ENCODE measurements around the gene AK8. TPM values are rescaled to one million over a fixed set of nuclear protein-coding genes. Genes with fewer than 3 reads are reported as not detected.
A peak's percentile ranks its signal among the peaks of the same experiment; 100 is the strongest.

AK8 gene
- total RNA-seq, 2 experiments from 2014 or later: 0.39 TPM; not detected in 1

DNA sequence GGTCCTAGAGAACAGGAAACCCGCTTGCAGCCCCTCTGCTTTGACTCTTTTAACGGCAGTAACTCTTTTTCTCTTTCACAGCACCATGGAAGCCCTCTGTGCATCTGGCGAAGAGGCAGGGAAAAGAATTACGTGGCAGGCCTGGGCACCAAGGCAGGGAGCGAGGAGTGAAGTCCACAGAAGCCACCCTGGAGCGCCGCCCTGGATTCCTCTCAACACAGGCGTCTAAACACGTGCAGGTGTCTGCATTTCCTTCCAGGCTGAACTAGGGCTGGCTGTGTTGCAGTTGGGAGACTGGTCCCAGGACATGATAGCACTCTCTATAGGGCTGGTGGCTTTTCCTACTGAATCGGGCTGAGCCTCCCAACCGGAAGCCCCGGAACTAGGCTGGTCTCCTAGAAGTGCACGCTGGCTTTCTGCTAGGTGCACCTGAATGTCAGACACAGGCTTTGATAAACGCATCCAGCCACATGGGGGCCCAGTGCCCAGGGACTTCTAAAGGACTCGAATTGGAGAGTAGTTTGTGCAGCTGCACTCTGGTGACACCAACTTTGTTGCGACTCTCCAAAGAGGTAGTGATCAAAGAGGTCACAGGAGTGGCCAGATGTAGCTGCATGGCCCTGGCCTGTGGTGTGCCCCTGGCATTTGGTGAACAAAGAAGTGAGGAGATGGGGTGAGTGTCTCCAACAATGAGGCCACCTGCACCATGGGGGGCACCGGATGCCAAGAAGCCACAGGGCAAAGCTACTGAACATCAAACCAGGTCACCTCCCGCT lies 54.5 kb downstream of the AK8 start:
- peak; percentile 35 for DNase-seq
- POLR2A ChIA-PET: no interaction called here
- peak overlapping the region; percentile 16 for H3K27ac Mint-ChIP-seq
- no peaks in the 10 kb centered on the region for H3K36me3 Mint-ChIP-seq (ENCODE audit: low read depth)
- H3K27me3 Mint-ChIP-seq (ENCODE audit: low read depth): peaks cover 33% of the 10 kb centered on the region
- peaks cover 14% of the 10 kb centered on the region for H3K4me1 Mint-ChIP-seq (ENCODE audit: low read depth)
- CTCF ChIA-PET: interaction anchor here (0.7 to 1.5 kb wide), 4 partner anchors 26 to 1724 kb away, joined by 3 to 7 read pairs (median 5); no protein-coding TSS in a partner anchor
- peak; percentile 64 for ATAC-seq
- H3K9me3 Mint-ChIP-seq (ENCODE audit: insufficient read depth): no peaks in the 10 kb centered on the region
- no peak overlapping the region for H3K4me3 Mint-ChIP-seq

GRCh38 chr9:132820169-132820944 lies 57.7 kb downstream of the AK8 start:
- ATAC-seq (no peak), DNase-seq (no peak)
- Mint-ChIP-seq H3K9me3 (ENCODE audit: insufficient read depth) (no peaks in the 10 kb centered on the region), H3K36me3 (ENCODE audit: low read depth) (no peaks in the 10 kb centered on the region), H3K4me1 (ENCODE audit: low read depth) (peaks cover 13% of the 10 kb centered on the region), H3K27me3 (ENCODE audit: low read depth) (peaks cover 42% of the 10 kb centered on the region), H3K27ac (no peak overlapping the region), H3K4me3 (no peak overlapping the region)
- CTCF ChIA-PET: interaction anchor here (0.6 to 0.7 kb wide), 2 partner anchors 50 to 1774 kb away, joined by 3 read pairs; no protein-coding TSS in a partner anchor
- POLR2A ChIA-PET: no interaction called here

DNA sequence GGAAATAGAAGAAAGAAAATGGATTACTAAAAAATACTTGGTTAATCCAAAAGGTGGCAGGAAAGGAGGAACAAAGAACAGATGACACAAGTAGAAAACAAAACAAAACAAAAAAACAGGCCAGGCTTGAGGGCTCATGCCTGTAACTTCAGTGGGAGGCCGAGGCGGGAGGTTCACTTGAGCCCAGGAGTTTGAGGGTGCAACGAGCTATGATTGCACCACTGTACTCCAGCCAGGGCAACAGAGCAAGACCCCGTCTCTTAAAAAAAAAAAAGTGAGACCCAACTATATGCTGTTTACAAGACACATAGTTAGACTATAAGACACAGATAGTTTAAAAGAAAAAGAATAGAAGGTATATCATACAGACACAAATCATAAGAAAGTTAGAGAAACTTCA lies 59.5 kb downstream of the AK8 start:
- DNase-seq (no peak), ATAC-seq (no peak)
- Mint-ChIP-seq H3K4me3 (no peak overlapping the region), H3K36me3 (ENCODE audit: low read depth) (no peaks in the 10 kb centered on the region), H3K4me1 (ENCODE audit: low read depth) (peaks cover 2% of the 10 kb centered on the region), H3K27ac (no peak overlapping the region), H3K9me3 (ENCODE audit: insufficient read depth) (no peaks in the 10 kb centered on the region), H3K27me3 (ENCODE audit: low read depth) (peaks cover 34% of the 10 kb centered on the region)
- ChIA-PET POLR2A (interaction anchor here (0.6 kb wide), 1 partner anchor 105 kb away, joined by 3 read pairs; no protein-coding TSS in a partner anchor), CTCF (interaction anchor here (0.9 kb wide), 2 partner anchors 30 to 84 kb away, joined by 3 read pairs; no protein-coding TSS in a partner anchor)

DNA sequence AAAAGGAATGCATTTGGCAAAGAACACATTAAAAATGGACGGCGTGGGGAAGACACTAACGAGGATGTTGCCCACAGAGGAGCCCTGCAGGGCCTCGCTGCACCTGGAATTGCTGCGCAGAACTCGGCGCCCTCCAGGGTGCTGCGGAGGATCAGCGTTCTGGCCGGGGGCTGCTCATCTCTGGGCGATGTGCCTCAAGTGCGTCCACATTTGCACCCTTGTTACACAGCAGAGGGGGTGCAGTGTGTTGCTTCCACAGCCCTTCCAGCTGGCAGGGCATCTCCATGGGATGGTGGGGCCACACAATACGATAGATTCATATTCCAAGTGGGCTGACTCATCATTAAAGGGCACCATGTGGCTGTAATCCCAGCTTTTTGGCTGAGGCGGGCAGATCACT lies 63.1 kb downstream of the AK8 start:
- Mint-ChIP-seq H3K27me3 (ENCODE audit: low read depth) (peaks cover 38% of the 10 kb centered on the region), H3K4me3 (no peak overlapping the region), H3K36me3 (ENCODE audit: low read depth) (no peaks in the 10 kb centered on the region), H3K9me3 (ENCODE audit: insufficient read depth) (no peaks in the 10 kb centered on the region), H3K4me1 (ENCODE audit: low read depth) (no peaks in the 10 kb centered on the region), H3K27ac (no peak overlapping the region)
- ChIA-PET POLR2A (no interaction called here), CTCF (no interaction called here)
- ATAC-seq (no peak), DNase-seq (no peak)

DNA sequence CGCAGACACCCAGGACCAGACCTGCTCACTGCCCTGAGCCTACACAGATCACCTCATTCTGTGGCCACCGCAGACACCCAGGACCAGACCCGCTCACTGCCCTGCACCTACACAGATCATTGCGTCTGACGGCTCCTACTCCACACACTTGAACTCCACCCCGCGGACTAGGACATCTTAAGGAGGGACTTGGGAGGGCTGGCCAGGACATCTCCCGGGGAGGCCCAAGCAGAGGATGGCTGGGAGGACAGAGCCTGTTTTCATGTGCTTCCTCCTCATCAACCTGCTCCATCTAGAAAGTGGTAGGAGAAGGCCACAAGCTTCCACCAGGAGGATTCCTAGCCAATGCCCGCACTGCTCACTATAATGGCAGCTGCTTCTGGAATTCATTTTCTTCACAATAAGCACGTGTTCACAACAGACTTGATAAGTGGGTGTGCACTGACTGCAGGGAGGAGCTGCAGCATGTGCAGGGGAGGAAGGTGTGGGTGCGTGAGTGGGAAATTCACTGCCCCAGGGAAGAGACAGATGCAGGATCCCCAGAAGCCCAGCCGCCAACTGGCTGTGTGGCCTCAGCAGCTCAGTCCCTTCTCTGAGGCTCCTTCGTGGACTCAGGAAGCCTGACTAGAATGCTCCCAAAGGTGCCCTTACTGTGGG lies 64.8 kb downstream of the AK8 start:
- peaks cover 3% of the 10 kb centered on the region for H3K4me1 Mint-ChIP-seq (ENCODE audit: low read depth)
- ATAC-seq (no peak), DNase-seq (no peak)
- peaks cover 39% of the 10 kb centered on the region for H3K27me3 Mint-ChIP-seq (ENCODE audit: low read depth)
- ChIA-PET CTCF (interaction anchor here (1.6 kb wide), 1 partner anchor 88 kb away, joined by 5 read pairs; no protein-coding TSS in a partner anchor), POLR2A (no interaction called here)
- H3K36me3 Mint-ChIP-seq (ENCODE audit: low read depth): no peaks in the 10 kb centered on the region
- H3K27ac Mint-ChIP-seq: no peak overlapping the region
- no peaks in the 10 kb centered on the region for H3K9me3 Mint-ChIP-seq (ENCODE audit: insufficient read depth)
- no peak overlapping the region for H3K4me3 Mint-ChIP-seq

GRCh38 chr9:132811985-132812384 lies 66.1 kb downstream of the AK8 start:
- H3K9me3 Mint-ChIP-seq (ENCODE audit: insufficient read depth): no peaks in the 10 kb centered on the region
- no peaks in the 10 kb centered on the region for H3K36me3 Mint-ChIP-seq (ENCODE audit: low read depth)
- H3K4me1 Mint-ChIP-seq (ENCODE audit: low read depth): peaks cover 3% of the 10 kb centered on the region
- H3K27me3 Mint-ChIP-seq (ENCODE audit: low read depth): peaks cover 37% of the 10 kb centered on the region
- H3K4me3 Mint-ChIP-seq: no peak overlapping the region
- POLR2A ChIA-PET: no interaction called here
- ATAC-seq (no peak), DNase-seq (no peak)
- CTCF ChIA-PET: interaction anchor here (1.6 kb wide), 1 partner anchor 89 kb away, joined by 5 read pairs; no protein-coding TSS in a partner anchor
- no peak overlapping the region for H3K27ac Mint-ChIP-seq

DNA sequence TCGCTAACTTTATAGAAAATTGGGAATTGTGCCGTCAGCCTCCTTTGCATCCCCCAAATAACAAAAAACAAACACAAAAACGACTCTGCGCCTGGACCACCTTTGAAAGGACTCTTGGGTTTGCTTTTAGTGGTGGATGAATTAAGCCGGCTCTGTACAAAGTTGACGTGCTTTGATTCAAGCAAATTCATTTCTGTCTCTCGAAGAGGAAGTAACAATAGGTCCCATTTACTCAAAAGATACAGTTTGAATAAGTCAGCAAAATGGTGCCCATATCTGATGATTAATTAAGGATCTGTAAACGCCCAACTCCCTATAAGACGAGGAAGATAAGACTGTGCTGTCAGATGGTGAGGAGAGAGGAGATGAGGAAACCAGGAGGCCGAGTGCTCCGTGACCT lies 67.8 kb downstream of the AK8 start:
- H3K36me3 Mint-ChIP-seq (ENCODE audit: low read depth): no peaks in the 10 kb centered on the region
- CTCF ChIA-PET: no interaction called here
- H3K4me3 Mint-ChIP-seq: no peak overlapping the region
- POLR2A ChIA-PET: no interaction called here
- peaks cover 34% of the 10 kb centered on the region for H3K27me3 Mint-ChIP-seq (ENCODE audit: low read depth)
- no peaks in the 10 kb centered on the region for H3K9me3 Mint-ChIP-seq (ENCODE audit: insufficient read depth)
- DNase-seq (no peak), ATAC-seq (no peak)
- H3K27ac Mint-ChIP-seq: no peak overlapping the region
- peaks cover 3% of the 10 kb centered on the region for H3K4me1 Mint-ChIP-seq (ENCODE audit: low read depth)

DNA sequence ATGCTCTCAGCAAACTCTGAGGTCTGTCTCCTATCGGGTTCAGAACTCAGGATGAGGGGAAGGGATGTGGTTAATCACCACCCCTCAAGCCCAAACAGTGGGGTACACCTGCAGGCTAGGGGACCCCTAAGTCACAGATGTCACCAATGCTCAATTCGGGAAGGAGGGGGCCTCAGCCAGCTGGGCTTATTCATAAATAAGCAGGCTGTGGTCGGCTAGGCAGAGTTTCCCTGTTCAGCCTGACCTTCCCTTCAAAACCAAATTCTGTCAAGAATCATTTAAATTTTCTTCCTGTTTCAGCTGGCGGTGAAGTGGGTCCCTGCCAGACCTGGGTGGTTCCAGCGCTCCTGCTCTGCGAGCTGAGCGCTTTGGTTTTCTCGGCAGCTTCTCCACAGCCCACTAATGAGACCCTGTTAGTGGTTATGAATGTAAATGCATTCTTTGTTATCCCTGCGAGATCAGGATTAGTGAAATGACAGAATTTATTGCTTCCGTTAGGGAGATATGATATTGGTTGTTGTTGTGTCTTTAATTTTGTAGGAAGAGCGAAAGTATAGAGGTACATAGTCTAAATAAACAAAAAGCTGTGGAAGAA lies 68.3 kb downstream of the AK8 start:
- ATAC-seq (no peak), DNase-seq (no peak)
- H3K27me3 Mint-ChIP-seq (ENCODE audit: low read depth): peaks cover 34% of the 10 kb centered on the region
- ChIA-PET CTCF (no interaction called here), POLR2A (no interaction called here)
- H3K36me3 Mint-ChIP-seq (ENCODE audit: low read depth): no peaks in the 10 kb centered on the region
- no peak overlapping the region for H3K4me3 Mint-ChIP-seq
- no peaks in the 10 kb centered on the region for H3K9me3 Mint-ChIP-seq (ENCODE audit: insufficient read depth)
- H3K27ac Mint-ChIP-seq: no peak overlapping the region
- peaks cover 7% of the 10 kb centered on the region for H3K4me1 Mint-ChIP-seq (ENCODE audit: low read depth)

GRCh38 chr9:132808645-132809044 lies 69.4 kb downstream of the AK8 start:
- Mint-ChIP-seq H3K27me3 (ENCODE audit: low read depth) (peaks cover 34% of the 10 kb centered on the region), H3K4me3 (no peak overlapping the region), H3K27ac (no peak overlapping the region), H3K36me3 (ENCODE audit: low read depth) (no peaks in the 10 kb centered on the region), H3K4me1 (ENCODE audit: low read depth) (peaks cover 15% of the 10 kb centered on the region), H3K9me3 (ENCODE audit: insufficient read depth) (no peaks in the 10 kb centered on the region)
- ChIA-PET POLR2A (interaction anchor here (1.1 kb wide), 1 partner anchor 83 kb away, joined by 3 read pairs; no protein-coding TSS in a partner anchor), CTCF (no interaction called here)
- ATAC-seq (no peak), DNase-seq (no peak)

DNA sequence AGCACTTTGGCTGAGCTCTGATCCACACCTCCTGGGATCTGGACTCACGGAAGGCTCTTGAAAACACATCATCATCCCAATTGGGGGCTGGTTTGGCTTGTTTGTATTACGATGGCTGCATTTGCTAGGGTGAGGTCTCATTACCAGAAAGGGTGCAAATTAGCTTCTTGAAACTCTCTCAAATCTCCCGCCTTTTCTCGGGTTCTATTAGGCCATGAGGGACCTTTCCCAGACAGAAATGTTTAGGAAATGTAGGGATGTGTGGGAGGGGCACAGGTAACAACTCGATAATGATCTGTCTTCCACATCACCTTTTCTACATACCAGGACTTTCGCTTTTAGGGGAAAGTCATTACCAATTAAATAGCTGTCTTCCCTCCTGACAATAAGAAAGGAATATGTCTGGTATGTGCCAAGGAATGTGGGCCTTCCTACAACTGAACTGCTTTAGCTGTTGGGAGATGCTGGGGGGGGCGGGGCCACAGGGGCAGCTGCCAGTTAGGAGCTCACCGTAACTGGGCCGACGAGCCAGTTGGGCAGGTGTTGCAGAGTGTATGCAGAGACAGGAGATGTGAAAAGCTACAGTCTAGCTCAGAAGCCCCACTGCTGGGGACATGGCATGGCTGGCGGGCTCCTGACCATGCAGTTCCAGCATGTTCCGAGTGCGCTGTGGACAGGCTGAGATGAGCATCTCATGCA lies 71.2 kb downstream of the AK8 start:
- CTCF ChIA-PET: no interaction called here
- no peak overlapping the region for H3K27ac Mint-ChIP-seq
- no peaks in the 10 kb centered on the region for H3K9me3 Mint-ChIP-seq (ENCODE audit: insufficient read depth)
- H3K4me3 Mint-ChIP-seq: no peak overlapping the region
- H3K36me3 Mint-ChIP-seq (ENCODE audit: low read depth): no peaks in the 10 kb centered on the region
- no peak for ATAC-seq
- peaks cover 15% of the 10 kb centered on the region for H3K4me1 Mint-ChIP-seq (ENCODE audit: low read depth)
- DNase-seq: no peak
- POLR2A ChIA-PET: no interaction called here
- H3K27me3 Mint-ChIP-seq (ENCODE audit: low read depth): peaks cover 34% of the 10 kb centered on the region

DNA sequence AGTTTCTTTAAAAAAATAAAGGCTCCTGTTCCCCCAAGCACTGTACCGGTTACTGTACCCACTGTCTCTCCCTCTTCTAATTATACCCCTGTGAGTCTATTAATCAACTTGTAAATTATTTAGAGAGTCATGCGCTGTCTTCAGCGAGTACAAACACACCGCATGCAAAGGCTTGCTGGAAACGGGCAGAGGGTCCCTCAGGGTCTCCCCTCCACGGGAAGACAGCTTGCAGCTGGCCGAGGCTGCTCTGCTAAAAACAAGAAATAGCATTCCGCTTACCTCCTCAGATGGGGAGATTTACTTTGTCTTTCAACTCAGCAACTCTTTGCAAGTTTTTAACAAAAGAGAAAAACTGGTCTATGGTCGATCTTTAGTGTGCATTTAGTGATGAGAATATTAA lies 71.8 kb downstream of the AK8 start:
- Mint-ChIP-seq H3K27ac (no peak overlapping the region), H3K36me3 (ENCODE audit: low read depth) (no peaks in the 10 kb centered on the region), H3K4me3 (no peak overlapping the region), H3K4me1 (ENCODE audit: low read depth) (peaks cover 15% of the 10 kb centered on the region), H3K9me3 (ENCODE audit: insufficient read depth) (no peaks in the 10 kb centered on the region), H3K27me3 (ENCODE audit: low read depth) (peaks cover 31% of the 10 kb centered on the region)
- DNase-seq (no peak), ATAC-seq (no peak)
- ChIA-PET POLR2A (no interaction called here), CTCF (interaction anchor here (0.7 kb wide), 2 partner anchors 203 to 1328 kb away, joined by 3 read pairs; no protein-coding TSS in a partner anchor)
